ENCODE measurements around the gene LGALS3BP.
A peak's percentile ranks its signal among the peaks of the same experiment; 100 is the strongest.

DNA sequence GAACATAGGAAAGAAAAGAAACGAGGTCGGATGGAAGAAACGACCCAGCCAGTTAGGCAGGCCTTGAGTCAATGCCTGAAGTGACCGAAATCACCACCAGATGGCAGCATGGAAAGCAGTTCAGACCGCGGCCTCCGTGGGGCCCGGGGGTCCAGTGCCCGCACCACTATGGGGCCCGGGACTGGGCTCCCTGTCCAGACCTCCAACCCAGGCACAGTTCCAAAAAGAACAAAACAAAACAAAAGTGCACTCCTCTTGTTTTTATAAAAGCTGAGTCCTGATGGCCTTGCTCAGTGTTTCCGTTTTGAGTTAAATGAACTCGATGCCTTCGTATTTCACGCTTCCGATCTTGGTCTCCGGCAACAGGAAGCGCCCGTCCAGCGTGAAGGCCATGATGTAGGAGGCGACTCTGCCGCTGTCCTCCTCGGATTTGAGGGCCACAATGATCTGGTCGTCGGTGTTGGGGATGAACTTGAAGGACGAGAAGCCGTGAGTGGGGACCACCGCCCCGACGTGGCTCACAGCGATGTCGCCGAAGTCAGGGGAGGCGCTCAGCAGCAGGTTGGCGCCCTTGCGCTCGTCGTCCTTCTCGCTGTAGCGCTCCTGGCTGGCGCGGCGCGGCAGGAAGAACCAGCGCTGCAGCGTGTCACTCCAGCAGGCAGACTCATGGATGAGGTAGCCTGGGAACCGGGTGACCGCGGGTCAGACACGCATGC, 13.7 kb upstream of the LGALS3BP start:
- TF ChIP-seq, protein P1, sequence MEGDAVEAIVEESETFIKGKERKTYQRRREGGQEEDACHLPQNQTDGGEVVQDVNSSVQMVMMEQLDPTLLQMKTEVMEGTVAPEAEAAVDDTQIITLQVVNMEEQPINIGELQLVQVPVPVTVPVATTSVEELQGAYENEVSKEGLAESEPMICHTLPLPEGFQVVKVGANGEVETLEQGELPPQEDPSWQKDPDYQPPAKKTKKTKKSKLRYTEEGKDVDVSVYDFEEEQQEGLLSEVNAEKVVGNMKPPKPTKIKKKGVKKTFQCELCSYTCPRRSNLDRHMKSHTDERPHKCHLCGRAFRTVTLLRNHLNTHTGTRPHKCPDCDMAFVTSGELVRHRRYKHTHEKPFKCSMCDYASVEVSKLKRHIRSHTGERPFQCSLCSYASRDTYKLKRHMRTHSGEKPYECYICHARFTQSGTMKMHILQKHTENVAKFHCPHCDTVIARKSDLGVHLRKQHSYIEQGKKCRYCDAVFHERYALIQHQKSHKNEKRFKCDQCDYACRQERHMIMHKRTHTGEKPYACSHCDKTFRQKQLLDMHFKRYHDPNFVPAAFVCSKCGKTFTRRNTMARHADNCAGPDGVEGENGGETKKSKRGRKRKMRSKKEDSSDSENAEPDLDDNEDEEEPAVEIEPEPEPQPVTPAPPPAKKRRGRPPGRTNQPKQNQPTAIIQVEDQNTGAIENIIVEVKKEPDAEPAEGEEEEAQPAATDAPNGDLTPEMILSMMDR (IDR thresholded peaks at IDR 0.05): peak; percentile 38 to 78 (median 67)
- TF ChIP-seq POLR2A (IDR thresholded peaks at IDR 0.05): no peak

All from body of pancreas (tissue), 4 donors.